ENCODE results near the gene MCM9. TPM values are rescaled to one million over a fixed set of nuclear protein-coding genes. Genes with fewer than 3 reads are reported as not detected.

Gene MCM9
- total and polyA plus RNA-seq, 12 donors: 3.1 to 20.5 (median 14.5) TPM

DNA sequence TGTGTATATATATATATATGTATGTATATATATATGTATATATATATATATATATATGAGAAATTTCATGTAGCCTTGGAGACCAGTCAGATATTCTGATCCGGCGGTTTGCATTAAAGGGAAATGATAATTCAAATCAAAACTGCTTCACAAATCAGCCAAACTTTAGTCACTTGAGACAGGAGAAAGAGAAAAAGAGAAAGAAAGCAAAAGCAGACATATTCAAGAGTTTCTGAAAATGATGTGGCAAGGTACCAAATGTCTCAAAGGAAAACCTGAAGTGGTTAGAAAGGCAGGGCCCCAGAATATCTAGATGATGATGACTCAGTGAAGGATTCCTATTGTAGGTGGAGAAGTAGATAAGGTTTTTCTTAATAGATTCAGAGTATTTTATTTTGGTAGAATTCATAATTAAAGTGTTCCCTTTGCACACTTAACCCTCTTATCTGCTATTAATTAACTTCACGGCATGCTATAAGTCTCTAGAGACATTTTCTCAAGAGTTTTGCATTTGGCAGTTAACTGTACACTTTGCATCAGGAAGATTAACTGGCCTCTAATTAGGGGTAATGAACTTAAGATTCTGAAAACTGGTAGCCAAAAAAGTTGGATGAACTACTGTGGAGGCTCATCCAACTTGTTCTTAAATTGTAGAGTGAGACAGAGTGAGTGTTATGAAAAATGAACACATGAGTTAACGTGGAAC is 91.1 kb downstream of the MCM9 start:
- 74 to 93% (median 89%) methylated on average over 4 of the region's 4 CpGs for WGBS, 4 donors
- TF ChIP-seq, protein P1, sequence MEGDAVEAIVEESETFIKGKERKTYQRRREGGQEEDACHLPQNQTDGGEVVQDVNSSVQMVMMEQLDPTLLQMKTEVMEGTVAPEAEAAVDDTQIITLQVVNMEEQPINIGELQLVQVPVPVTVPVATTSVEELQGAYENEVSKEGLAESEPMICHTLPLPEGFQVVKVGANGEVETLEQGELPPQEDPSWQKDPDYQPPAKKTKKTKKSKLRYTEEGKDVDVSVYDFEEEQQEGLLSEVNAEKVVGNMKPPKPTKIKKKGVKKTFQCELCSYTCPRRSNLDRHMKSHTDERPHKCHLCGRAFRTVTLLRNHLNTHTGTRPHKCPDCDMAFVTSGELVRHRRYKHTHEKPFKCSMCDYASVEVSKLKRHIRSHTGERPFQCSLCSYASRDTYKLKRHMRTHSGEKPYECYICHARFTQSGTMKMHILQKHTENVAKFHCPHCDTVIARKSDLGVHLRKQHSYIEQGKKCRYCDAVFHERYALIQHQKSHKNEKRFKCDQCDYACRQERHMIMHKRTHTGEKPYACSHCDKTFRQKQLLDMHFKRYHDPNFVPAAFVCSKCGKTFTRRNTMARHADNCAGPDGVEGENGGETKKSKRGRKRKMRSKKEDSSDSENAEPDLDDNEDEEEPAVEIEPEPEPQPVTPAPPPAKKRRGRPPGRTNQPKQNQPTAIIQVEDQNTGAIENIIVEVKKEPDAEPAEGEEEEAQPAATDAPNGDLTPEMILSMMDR (IDR thresholded peaks at IDR 0.05): no peak
- TF ChIP-seq POLR2A (IDR thresholded peaks at IDR 0.05): no peak

DNA sequence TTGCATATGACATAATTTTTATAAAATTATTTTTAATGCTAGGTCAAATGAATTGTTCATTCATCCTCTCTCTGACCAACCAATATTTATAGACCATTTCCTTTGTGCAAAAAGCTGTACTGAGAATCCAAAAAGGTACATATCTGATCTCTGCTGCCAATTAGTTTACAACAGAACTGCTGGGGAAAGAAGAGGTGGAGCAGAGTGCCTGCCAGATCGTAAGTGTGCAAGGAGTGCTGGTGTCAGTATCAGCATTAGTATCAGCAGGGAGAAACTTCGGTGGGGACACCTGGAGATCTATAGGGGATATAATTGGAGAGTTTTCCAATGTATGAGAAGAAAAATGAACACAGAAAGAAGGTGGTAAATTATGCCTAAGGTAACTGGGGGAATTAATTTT is 104.3 kb downstream of the MCM9 start:
- WGBS, 4 donors: 83 to 92% (median 86%) methylated on average over 2 of the region's 2 CpGs
- TF ChIP-seq, protein P1 (IDR thresholded peaks at IDR 0.05): no peak
- TF ChIP-seq POLR2A (IDR thresholded peaks at IDR 0.05): no peak
- DNase-seq: no peak
- no peaks in the 10 kb centered on the region for H3K9me3 ChIP-seq (replicated peaks in 1 of 3)
- no peak overlapping the region for H3K4me3 ChIP-seq
- intact Hi-C loops (cut with DNase I): no loop called here
- no peak overlapping the region for H3K27ac ChIP-seq
- H3K36me3 ChIP-seq (replicated peaks in 1 of 2): peaks cover 0 to 26% of the 10 kb centered on the region in 2 donors
- no peaks in the 10 kb centered on the region for H3K4me1 ChIP-seq (replicated peaks in 1 of 2)
- H3K27me3 ChIP-seq: no peaks in the 10 kb centered on the region

More for the DNA sequence above, 91.1 kb downstream of the MCM9 start:
- no peak for DNase-seq
- Histone ChIP-seq H3K36me3 (replicated peaks in 1 of 2) (no peaks in the 10 kb centered on the region), H3K27me3 (no peaks in the 10 kb centered on the region), H3K4me1 (replicated peaks in 1 of 2) (no peaks in the 10 kb centered on the region), H3K27ac (no peak overlapping the region), H3K4me3 (no peak overlapping the region), H3K9me3 (replicated peaks in 1 of 3) (no peaks in the 10 kb centered on the region)
- intact Hi-C loops (cut with DNase I): no loop called here

DNA sequence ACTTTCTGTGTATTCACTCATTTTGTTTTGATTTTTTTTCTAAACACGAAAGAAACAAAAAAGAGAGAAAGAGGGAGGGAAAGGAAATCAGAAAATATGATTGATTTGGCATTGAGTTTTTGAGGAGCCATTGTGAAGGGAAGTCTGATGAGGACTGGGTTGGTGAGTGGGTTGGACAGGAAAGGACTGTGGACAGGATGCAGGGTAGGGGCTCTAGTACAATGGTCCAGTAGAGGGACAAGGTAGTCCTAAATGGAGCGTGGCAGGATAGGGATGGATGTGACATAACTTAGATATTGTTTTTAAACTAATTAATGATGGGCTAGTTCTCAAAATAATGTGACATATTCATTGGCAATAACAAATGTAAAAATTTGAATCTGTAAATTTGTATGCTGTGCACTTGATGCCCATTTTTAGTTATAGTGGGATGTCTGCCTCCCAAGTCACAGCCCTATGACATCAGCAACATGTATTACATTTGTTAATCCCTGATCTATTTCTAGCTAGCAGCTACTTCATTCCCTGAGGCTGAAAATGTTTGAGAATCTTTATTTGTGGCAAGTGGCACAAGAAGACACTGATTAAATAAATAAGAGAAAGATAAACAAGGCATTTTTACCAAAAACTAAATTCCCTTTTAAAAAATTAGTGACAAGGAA is 105.0 kb downstream of the MCM9 start:
- intact Hi-C loops (cut with DNase I): no loop called here
- 91 to 95% (median 94%) methylated on average over 2 of the region's 2 CpGs for WGBS, 4 donors
- no peak overlapping the region for H3K4me3 ChIP-seq

DNA sequence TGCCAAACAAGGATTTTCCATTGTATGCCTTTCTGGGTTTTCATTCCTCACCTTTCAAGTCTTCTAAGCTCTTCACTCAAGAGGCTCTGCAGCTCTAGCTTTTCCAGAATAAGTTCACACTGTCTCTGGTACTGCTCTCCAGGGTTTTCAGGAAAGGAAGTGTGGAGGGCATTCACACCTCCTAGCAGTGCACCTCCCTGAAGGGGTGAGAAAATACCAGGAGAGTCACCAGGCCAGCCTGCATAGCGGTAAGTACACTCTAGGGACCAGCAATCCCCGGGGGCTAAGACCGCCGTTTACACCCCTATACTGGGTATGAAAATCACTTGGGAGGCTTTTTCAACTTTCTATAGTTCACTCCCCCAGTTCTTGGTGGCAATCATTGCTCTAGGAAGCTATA is 108.9 kb downstream of the MCM9 start:
- DNase-seq: no peak
- H3K36me3 ChIP-seq (replicated peaks in 1 of 2): peaks cover 0 to 31% of the 10 kb centered on the region in 2 donors
- intact Hi-C loops (cut with DNase I): no loop called here

More for the DNA sequence above, 105.0 kb downstream of the MCM9 start:
- TF ChIP-seq, protein P1 (IDR thresholded peaks at IDR 0.05): no peak
- TF ChIP-seq POLR2A (IDR thresholded peaks at IDR 0.05): no peak
- DNase-seq: no peak
- Histone ChIP-seq H3K27me3 (no peaks in the 10 kb centered on the region), H3K4me1 (replicated peaks in 1 of 2) (no peaks in the 10 kb centered on the region), H3K36me3 (replicated peaks in 1 of 2) (peaks cover 0 to 31% of the 10 kb centered on the region in 2 donors), H3K9me3 (replicated peaks in 1 of 3) (no peaks in the 10 kb centered on the region), H3K27ac (no peak overlapping the region)

More for the DNA sequence above, 108.9 kb downstream of the MCM9 start:
- no peaks in the 10 kb centered on the region for H3K4me1 ChIP-seq (replicated peaks in 1 of 2)
- H3K4me3 ChIP-seq: no peak overlapping the region
- H3K27ac ChIP-seq: no peak overlapping the region
- 93 to 100% (median 97%) methylated on average over 2 to 4 of the region's 4 CpGs for WGBS, 4 donors
- TF ChIP-seq POLR2A (IDR thresholded peaks at IDR 0.05): no peak
- TF ChIP-seq, protein P1 (IDR thresholded peaks at IDR 0.05): no peak
- H3K9me3 ChIP-seq (replicated peaks in 1 of 3): no peaks in the 10 kb centered on the region
- no peaks in the 10 kb centered on the region for H3K27me3 ChIP-seq

All from adrenal gland (tissue), 12 donors.